ENCODE results near the gene ESPNL. TPM values are rescaled to one million over a fixed set of nuclear protein-coding genes. Genes with fewer than 3 reads are reported as not detected.

The ESPNL gene
- total and polyA plus RNA-seq, 2 of the 4 experiments (the other 2 are of a cell fraction), result 2.0 TPM

DNA sequence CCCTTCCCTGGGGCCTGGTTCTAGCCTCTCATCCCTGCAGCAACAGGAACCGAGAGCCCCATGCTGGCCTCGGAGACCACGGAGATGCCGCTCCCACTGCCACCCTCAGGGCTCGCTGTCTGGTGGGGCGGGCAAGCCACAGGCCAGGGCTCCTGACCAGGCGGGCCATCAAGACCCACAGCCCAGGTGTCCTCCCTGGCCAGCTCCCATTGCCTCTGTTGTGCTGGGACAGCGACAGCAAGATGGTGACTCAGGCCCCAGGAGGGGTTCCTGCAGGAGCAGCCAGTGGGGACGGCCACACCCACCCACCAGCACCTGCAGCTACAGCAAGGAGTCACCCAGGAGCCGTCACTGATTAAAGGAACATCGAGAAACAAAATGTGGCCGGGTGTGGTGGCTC is 45.7 kb downstream of the ESPNL start:
- no peak overlapping the region for H2AK5ac ChIP-seq (ENCODE audit: low read depth, low read length)
- H3K4me3 ChIP-seq (ENCODE audit: insufficient read depth, low read depth, low read length), result no peak overlapping the region
- no peak for DNase-seq
- TF ChIP-seq RFX5 (IDR thresholded peaks at IDR 0.05; ENCODE audit: low read depth, low read length), result no peak
- TF ChIP-seq, protein P1, sequence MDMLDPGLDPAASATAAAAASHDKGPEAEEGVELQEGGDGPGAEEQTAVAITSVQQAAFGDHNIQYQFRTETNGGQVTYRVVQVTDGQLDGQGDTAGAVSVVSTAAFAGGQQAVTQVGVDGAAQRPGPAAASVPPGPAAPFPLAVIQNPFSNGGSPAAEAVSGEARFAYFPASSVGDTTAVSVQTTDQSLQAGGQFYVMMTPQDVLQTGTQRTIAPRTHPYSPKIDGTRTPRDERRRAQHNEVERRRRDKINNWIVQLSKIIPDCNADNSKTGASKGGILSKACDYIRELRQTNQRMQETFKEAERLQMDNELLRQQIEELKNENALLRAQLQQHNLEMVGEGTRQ (IDR thresholded peaks at IDR 0.05; ENCODE audit: low read depth, low read length), result no peak
- no peak for TF ChIP-seq RCOR1 (IDR thresholded peaks at IDR 0.05; ENCODE audit: insufficient replicate concordance, low read length)
- no peak for TF ChIP-seq BHLHE40 (IDR thresholded peaks at IDR 0.05; ENCODE audit: low read depth, low read length)
- TF ChIP-seq MAZ (IDR thresholded peaks at IDR 0.05; ENCODE audit: borderline replicate concordance, low read depth, low read length), result no peak
- TF ChIP-seq CHD1 (IDR thresholded peaks at IDR 0.05; ENCODE audit: low read depth, low read length), result no peak
- TF ChIP-seq, protein P2, sequence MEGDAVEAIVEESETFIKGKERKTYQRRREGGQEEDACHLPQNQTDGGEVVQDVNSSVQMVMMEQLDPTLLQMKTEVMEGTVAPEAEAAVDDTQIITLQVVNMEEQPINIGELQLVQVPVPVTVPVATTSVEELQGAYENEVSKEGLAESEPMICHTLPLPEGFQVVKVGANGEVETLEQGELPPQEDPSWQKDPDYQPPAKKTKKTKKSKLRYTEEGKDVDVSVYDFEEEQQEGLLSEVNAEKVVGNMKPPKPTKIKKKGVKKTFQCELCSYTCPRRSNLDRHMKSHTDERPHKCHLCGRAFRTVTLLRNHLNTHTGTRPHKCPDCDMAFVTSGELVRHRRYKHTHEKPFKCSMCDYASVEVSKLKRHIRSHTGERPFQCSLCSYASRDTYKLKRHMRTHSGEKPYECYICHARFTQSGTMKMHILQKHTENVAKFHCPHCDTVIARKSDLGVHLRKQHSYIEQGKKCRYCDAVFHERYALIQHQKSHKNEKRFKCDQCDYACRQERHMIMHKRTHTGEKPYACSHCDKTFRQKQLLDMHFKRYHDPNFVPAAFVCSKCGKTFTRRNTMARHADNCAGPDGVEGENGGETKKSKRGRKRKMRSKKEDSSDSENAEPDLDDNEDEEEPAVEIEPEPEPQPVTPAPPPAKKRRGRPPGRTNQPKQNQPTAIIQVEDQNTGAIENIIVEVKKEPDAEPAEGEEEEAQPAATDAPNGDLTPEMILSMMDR (conservative IDR thresholded peaks at IDR 0.05; ENCODE audit: low read depth, low read length), result no peak
- TF ChIP-seq RAD21 (IDR thresholded peaks at IDR 0.05; ENCODE audit: low read length), result no peak
- TF ChIP-seq FOS (IDR thresholded peaks at IDR 0.05; ENCODE audit: low read depth, low read length), result no peak
- TF ChIP-seq POLR2A (IDR thresholded peaks at IDR 0.05; ENCODE audit: low read depth, low read length), result no peak
- TF ChIP-seq MXI1 (IDR thresholded peaks at IDR 0.05; ENCODE audit: borderline replicate concordance, low read depth, low read length), result no peak
- TF ChIP-seq, protein P3, sequence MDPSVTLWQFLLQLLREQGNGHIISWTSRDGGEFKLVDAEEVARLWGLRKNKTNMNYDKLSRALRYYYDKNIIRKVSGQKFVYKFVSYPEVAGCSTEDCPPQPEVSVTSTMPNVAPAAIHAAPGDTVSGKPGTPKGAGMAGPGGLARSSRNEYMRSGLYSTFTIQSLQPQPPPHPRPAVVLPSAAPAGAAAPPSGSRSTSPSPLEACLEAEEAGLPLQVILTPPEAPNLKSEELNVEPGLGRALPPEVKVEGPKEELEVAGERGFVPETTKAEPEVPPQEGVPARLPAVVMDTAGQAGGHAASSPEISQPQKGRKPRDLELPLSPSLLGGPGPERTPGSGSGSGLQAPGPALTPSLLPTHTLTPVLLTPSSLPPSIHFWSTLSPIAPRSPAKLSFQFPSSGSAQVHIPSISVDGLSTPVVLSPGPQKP (IDR thresholded peaks at IDR 0.05; ENCODE audit: borderline replicate concordance, low read depth, low read length), result no peak
- TF ChIP-seq MAFK (IDR thresholded peaks at IDR 0.05; ENCODE audit: low read depth, low read length), result no peak
- no peak for TF ChIP-seq CEBPB (IDR thresholded peaks at IDR 0.05; ENCODE audit: low read depth, low read length)
- peak overlapping the region; percentile 35 for H2AK9ac ChIP-seq (replicated peaks; ENCODE audit: low read depth, low read length, poor library complexity)
- no TSS peak for BruUV-seq (replicated peaks)
- no peak overlapping the region for H3K4me2 ChIP-seq (ENCODE audit: low read depth, low read length)
- no peaks in the 10 kb centered on the region for H3K79me1 ChIP-seq (ENCODE audit: low read depth in 1 of 2, low read length in 2 of 2)
- intact Hi-C loops (cut with micrococcal nuclease) (no loop called here), dilution Hi-C loops (cut with HindIII; ENCODE audit: low sequenced_read_pairs, unreplicated experiment) (no loop called here), in situ Hi-C loops (cut with MboI; ENCODE audit: low sequenced_read_pairs) (no loop called here)
- ChIA-PET POLR2A (ENCODE audit: unreplicated experiment) (no interaction called here), CTCF (no interaction called here)
- no peak overlapping the region for H2AFZ ChIP-seq (replicated peaks; ENCODE audit: low read length, poor library complexity)
- no peak overlapping the region for H3K4ac ChIP-seq (ENCODE audit: low read depth, low read length)
- 0 out of 2 replicates have a peak, but pooled peaks cover 10% of the 10 kb centered on the region for H3K9me1 ChIP-seq (ENCODE audit: insufficient read depth, low read length)
- H2BK15ac ChIP-seq (ENCODE audit: low read depth, low read length), result no peak overlapping the region
- H3K9me3 ChIP-seq (ENCODE audit: control insufficient read depth, insufficient read depth, low read length), result no peaks in the 10 kb centered on the region
- H3K36me3 ChIP-seq (ENCODE audit: control insufficient read depth, insufficient read depth, low read length), result no peaks in the 10 kb centered on the region
- 0 out of 2 replicates have a peak overlapping the region, but pooled peaks have one; percentile 8 for H2BK120ac ChIP-seq (ENCODE audit: low read depth, low read length)
- no peak overlapping the region for H3K18ac ChIP-seq (ENCODE audit: low read depth, low read length)
- no peak overlapping the region for H2BK5ac ChIP-seq (ENCODE audit: low read depth, low read length, poor library complexity, severe bottlenecking)
- H4K91ac ChIP-seq (ENCODE audit: insufficient read depth, low read depth, low read length), result peak overlapping the region; percentile 46
- H4K5ac ChIP-seq (ENCODE audit: low read depth, low read length), result no peak overlapping the region
- no peak overlapping the region for H3K9ac ChIP-seq (ENCODE audit: low read depth, low read length)
- H3K14ac ChIP-seq (replicated peaks; ENCODE audit: low read depth, low read length), result no peak overlapping the region
- H2BK20ac ChIP-seq (ENCODE audit: low read depth, low read length), result peak overlapping the region; percentile 25; the same call in 1 of the 2 replicates
- no peaks in the 10 kb centered on the region for H3K27me3 ChIP-seq (ENCODE audit: control insufficient read depth, insufficient read depth, low read length)
- no peaks in the 10 kb centered on the region for H4K20me1 ChIP-seq (ENCODE audit: insufficient read depth, low read length)
- no peak overlapping the region for H3K23ac ChIP-seq (ENCODE audit: low read depth, low read length)
- ATAC-seq (ENCODE audit: low read depth), result no peak
- H4K8ac ChIP-seq (ENCODE audit: low read depth in 2 of 2, low read length in 2 of 2), result no peak overlapping the region
- H3K27ac ChIP-seq (ENCODE audit: insufficient read depth, low read length), result no peak overlapping the region
- H3K56ac ChIP-seq (ENCODE audit: extremely low read depth, insufficient read depth, low read length), result no peak overlapping the region
- WGBS, 2 experiments (ENCODE audit: extremely low coverage in 2 of 2, insufficient read length in 1 of 2), result 100% methylated on average over 1 of the region's 12 CpGs; no CpG with 5 or more reads in 1 of the 2 experiments
- H3K4me1 ChIP-seq (ENCODE audit: control insufficient read depth, insufficient read depth, low read length), result peaks cover 17% of the 10 kb centered on the region

Data from IMR-90 (cell line).